ENCODE measurements around the gene PPP1R13B.

The PPP1R13B gene

GRCh38 chr14:103836976-103837725 lies 10.2 kb downstream of the PPP1R13B start:
- DNase-seq (ENCODE audit: low read depth): no peak

GRCh38 chr14:103834956-103835355 lies 12.4 kb downstream of the PPP1R13B start:
- DNase-seq (ENCODE audit: low read depth): no peak

GRCh38 chr14:103833711-103834110 lies 13.7 kb downstream of the PPP1R13B start:
- DNase-seq (ENCODE audit: low read depth): no peak

- peak; percentile 38 for DNase-seq (ENCODE audit: low read depth)
Observed at GRCh38 chr14:103832046-103832445, 15.3 kb downstream of the PPP1R13B start.

- no peak for DNase-seq (ENCODE audit: low read depth)
Observed at GRCh38 chr14:103830511-103831270, 16.7 kb downstream of the PPP1R13B start.

GRCh38 chr14:103828315-103828967 lies 18.9 kb downstream of the PPP1R13B start:
- no peak for DNase-seq (ENCODE audit: low read depth)

GRCh38 chr14:103825101-103825500 lies 22.3 kb downstream of the PPP1R13B start:
- DNase-seq (ENCODE audit: low read depth): no peak

- no peak for DNase-seq (ENCODE audit: low read depth)
Observed at GRCh38 chr14:103820908-103821307, 26.5 kb downstream of the PPP1R13B start.

GRCh38 chr14:103820382-103820781 lies 27.0 kb downstream of the PPP1R13B start:
- no peak for DNase-seq (ENCODE audit: low read depth)

- DNase-seq (ENCODE audit: low read depth): no peak
Observed at GRCh38 chr14:103819503-103820307, 27.7 kb downstream of the PPP1R13B start.

- no peak for DNase-seq (ENCODE audit: low read depth)
Observed at GRCh38 chr14:103818870-103819269, 28.5 kb downstream of the PPP1R13B start.

GRCh38 chr14:103818422-103818821 lies 29.0 kb downstream of the PPP1R13B start:
- no peak for DNase-seq (ENCODE audit: low read depth)

- DNase-seq (ENCODE audit: low read depth): no peak
Observed at GRCh38 chr14:103817595-103817994, 29.8 kb downstream of the PPP1R13B start.

GRCh38 chr14:103816991-103817390 lies 30.4 kb downstream of the PPP1R13B start:
- no peak for DNase-seq (ENCODE audit: low read depth)

GRCh38 chr14:103815253-103815652 lies 32.1 kb downstream of the PPP1R13B start:
- no peak for DNase-seq (ENCODE audit: low read depth)

- DNase-seq (ENCODE audit: low read depth): no peak
Observed at GRCh38 chr14:103811189-103811588, 36.2 kb downstream of the PPP1R13B start.

GRCh38 chr14:103808403-103809001 lies 38.9 kb downstream of the PPP1R13B start:
- peak; percentile 84 for DNase-seq (ENCODE audit: low read depth)

- DNase-seq (ENCODE audit: low read depth): no peak
Observed at GRCh38 chr14:103806805-103807204, 40.6 kb downstream of the PPP1R13B start.

GRCh38 chr14:103805708-103806107 lies 41.7 kb downstream of the PPP1R13B start:
- no peak for DNase-seq (ENCODE audit: low read depth)

- peak; percentile 72 for DNase-seq (ENCODE audit: low read depth)
Observed at GRCh38 chr14:103803661-103804060, 43.7 kb downstream of the PPP1R13B start.

GRCh38 chr14:103802356-103802755 lies 45.0 kb downstream of the PPP1R13B start:
- DNase-seq (ENCODE audit: low read depth): no peak

GRCh38 chr14:103801459-103801858 lies 45.9 kb downstream of the PPP1R13B start:
- DNase-seq (ENCODE audit: low read depth): peak; percentile 97
